H54 (cell line): ENCODE data around the gene ARHGAP35.
A peak's percentile ranks its signal among the peaks of the same experiment; 100 is the strongest.
"Not testable (repeated sequence)": the region's sequence is repeated elsewhere in the genome, so short reads cannot be mapped to it uniquely, and the experiment has no call there.

ENCODE experiments used
- DNase-seq: peaks from one replicate; pipeline ENCODE4 v3.0.0; 2011; ENCODE audit warnings: low spot score, mixed read lengths; ENCODE audit not compliant: insufficient read length
- FAIRE-seq: peaks from 3 replicates; lab custom pipeline; 2011; peaks lifted over from hg19 to GRCh38; lab: Jason Lieb, UNC
- POLR2A ChIP-seq: IDR thresholded peaks from 2 replicates; pipeline ENCODE4 v1.6.1; 2011; ENCODE audit warnings: low read depth, mild to moderate bottlenecking, low read length

Gene ARHGAP35

GRCh38 chr19:46856062-46857022 is 4.5 kb upstream of the ARHGAP35 start:
- FAIRE-seq (peak; percentile 68), DNase-seq (peak; percentile 66)
- no peak for TF ChIP-seq POLR2A

GRCh38 chr19:46859637-46860124 is 1.1 kb upstream of the ARHGAP35 start:
- no peak for TF ChIP-seq POLR2A
- FAIRE-seq: no peak
- no peak for DNase-seq

- DNase-seq (peak; percentile 69), FAIRE-seq (peak; percentile 89)
- peak; percentile 63 for TF ChIP-seq POLR2A
Observed at GRCh38 chr19:46860125-46860845, 512 bp upstream of the ARHGAP35 start.

DNA sequence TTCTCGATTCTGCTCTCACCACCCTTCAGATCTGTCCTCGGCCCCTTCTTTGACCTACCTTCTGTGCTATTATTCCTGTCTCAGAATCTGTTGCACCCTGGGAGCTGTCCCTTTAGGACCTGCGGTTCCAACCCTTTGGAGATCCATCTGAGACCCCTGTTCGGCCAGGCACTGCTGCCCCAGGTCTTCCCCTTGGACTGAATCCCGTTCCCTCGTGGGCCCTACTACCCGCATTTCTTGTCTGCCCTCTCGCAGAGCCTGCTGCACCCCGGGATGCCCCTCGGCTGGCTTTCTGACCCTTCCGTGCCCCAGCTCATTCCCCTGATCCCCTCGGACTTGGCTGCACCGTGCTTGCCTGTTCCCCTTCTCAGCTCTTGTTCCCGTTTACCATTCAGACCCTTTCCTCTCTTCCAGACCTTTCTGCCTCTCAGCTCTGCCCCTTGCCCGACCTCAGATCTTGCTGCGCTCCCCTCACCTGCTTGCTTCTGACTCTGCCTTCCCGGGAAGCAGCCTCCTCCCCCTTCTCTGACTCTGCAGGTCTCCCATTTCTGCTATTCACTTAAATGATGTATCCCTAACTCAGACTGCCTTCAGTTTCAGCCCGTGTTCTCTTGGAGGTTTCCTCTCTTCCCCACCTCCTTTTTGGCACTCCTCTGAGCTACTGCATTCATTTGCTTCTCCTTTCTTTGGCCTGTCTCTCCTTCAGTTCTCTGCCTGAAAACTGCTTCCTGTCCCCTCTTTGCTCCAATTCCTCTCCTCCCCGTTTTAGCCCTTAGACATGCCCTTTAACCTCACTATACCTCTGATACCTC is 1.1 kb downstream of the ARHGAP35 start:
- no peak for TF ChIP-seq POLR2A
- FAIRE-seq (no peak), DNase-seq (no peak)

DNA sequence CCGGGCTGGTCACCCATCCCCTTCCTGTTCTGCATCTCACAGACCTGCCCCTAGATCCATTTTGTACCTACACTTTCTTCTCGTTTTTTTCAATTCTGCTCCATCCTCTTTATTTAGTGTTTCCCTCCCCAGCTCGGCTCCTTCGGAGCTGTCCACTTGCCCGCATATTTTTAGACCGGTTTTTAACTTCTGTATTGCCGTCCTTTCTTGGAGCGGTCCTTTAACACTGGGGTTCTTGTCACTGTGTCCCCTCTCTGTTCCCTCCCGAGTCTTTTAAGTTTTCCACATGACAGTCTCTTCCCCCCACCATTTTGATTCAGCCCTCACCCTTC is 1.7 kb downstream of the ARHGAP35 start:
- no peak for TF ChIP-seq POLR2A
- no peak for FAIRE-seq

GRCh38 chr19:46862974-46863632 is 2.3 kb downstream of the ARHGAP35 start:
- DNase-seq: no peak
- TF ChIP-seq POLR2A: no peak
- no peak for FAIRE-seq

More for the DNA sequence above, 1.7 kb downstream of the ARHGAP35 start:
- DNase-seq: no peak

GRCh38 chr19:46863818-46864629 is 3.2 kb downstream of the ARHGAP35 start:
- TF ChIP-seq POLR2A: no peak
- FAIRE-seq (no peak), DNase-seq (no peak)

GRCh38 chr19:46866407-46867136 is 5.8 kb downstream of the ARHGAP35 start:
- FAIRE-seq (no peak), DNase-seq (no peak)
- no peak for TF ChIP-seq POLR2A

- no peak for DNase-seq
- no peak for FAIRE-seq
- no peak for TF ChIP-seq POLR2A
Observed at GRCh38 chr19:46867170-46867569, 6.4 kb downstream of the ARHGAP35 start.

- TF ChIP-seq POLR2A: no peak
- DNase-seq (no peak), FAIRE-seq (no peak)
Observed at GRCh38 chr19:46868025-46868802, 7.4 kb downstream of the ARHGAP35 start.

DNA sequence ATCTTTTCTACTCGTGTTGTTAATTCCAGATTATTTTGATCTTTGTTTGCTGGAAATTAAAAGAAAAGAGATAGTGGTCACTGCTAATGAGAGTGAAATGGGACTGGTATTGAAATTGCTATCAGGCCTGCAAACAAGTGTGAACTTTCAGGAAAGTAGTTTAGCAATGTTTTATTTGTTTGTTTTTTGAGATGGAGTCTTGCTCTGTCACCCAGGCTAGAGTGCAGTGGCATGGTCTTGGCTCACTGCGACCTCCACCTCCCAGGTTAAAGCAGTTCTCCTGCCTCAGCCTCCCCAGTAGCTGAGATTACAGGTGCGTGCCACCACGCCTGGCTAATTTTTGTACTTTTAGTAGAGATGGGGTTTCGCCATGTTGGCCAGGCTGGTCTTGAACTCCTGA is 10.4 kb downstream of the ARHGAP35 start:
- DNase-seq, FAIRE-seq: not testable (repeated sequence)
